ENCODE data around the gene CACNA1H.
"Not testable (repeated sequence)": the region's sequence is repeated elsewhere in the genome, so short reads cannot be mapped to it uniquely, and the experiment has no call there.

Gene CACNA1H

DNA sequence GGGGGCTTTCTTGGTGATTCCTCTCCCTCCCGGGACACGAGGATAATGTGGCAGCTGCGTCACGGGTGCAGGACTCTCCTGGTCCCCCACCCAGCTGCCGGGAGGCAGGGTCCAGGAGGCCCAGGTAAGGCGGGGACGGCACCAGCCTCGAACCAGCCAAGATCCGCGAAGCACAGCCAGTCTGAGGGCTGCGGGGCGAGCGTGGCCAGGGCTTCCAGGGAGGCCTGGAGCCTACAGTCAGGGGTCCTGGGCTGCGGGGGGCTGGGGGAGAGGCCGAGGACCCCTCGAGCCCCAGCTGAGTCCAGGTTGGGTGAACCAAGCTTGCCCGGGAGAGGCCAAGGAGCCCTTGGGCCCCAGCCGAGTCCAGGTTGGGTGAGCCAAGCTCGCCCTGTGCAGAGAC lies 112.9 kb downstream of the CACNA1H start:
- no peak overlapping the region for H3K4me3 ChIP-seq (ENCODE audit: low read depth, low read length)
- no peak for DNase-seq (ENCODE audit: low read depth)
- TF ChIP-seq, protein P1, sequence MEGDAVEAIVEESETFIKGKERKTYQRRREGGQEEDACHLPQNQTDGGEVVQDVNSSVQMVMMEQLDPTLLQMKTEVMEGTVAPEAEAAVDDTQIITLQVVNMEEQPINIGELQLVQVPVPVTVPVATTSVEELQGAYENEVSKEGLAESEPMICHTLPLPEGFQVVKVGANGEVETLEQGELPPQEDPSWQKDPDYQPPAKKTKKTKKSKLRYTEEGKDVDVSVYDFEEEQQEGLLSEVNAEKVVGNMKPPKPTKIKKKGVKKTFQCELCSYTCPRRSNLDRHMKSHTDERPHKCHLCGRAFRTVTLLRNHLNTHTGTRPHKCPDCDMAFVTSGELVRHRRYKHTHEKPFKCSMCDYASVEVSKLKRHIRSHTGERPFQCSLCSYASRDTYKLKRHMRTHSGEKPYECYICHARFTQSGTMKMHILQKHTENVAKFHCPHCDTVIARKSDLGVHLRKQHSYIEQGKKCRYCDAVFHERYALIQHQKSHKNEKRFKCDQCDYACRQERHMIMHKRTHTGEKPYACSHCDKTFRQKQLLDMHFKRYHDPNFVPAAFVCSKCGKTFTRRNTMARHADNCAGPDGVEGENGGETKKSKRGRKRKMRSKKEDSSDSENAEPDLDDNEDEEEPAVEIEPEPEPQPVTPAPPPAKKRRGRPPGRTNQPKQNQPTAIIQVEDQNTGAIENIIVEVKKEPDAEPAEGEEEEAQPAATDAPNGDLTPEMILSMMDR (IDR thresholded peaks at IDR 0.05; ENCODE audit: control insufficient read depth, extremely low read depth, insufficient read depth) = no peak

GRCh38 chr16:1269418-1269817 lies 116.5 kb downstream of the CACNA1H start:
- not testable (repeated sequence) for DNase-seq (ENCODE audit: low read depth); H3K4me3 ChIP-seq (ENCODE audit: low read depth, low read length)

GRCh38 chr16:1271380-1271723 lies 118.4 kb downstream of the CACNA1H start:
- no peak overlapping the region for H3K4me3 ChIP-seq (ENCODE audit: low read depth, low read length)
- TF ChIP-seq, protein P1 (IDR thresholded peaks at IDR 0.05; ENCODE audit: control insufficient read depth, extremely low read depth, insufficient read depth) = no peak
- DNase-seq (ENCODE audit: low read depth) = no peak
